OCI-M2 (cell line): ENCODE results near the gene RPTOR.

Experiments used
- DNase-seq: peaks from one replicate; lab custom pipeline; 2025; ENCODE audit not compliant: unreplicated experiment; lab: John Stamatoyannopoulos, UW

Gene RPTOR

DNA sequence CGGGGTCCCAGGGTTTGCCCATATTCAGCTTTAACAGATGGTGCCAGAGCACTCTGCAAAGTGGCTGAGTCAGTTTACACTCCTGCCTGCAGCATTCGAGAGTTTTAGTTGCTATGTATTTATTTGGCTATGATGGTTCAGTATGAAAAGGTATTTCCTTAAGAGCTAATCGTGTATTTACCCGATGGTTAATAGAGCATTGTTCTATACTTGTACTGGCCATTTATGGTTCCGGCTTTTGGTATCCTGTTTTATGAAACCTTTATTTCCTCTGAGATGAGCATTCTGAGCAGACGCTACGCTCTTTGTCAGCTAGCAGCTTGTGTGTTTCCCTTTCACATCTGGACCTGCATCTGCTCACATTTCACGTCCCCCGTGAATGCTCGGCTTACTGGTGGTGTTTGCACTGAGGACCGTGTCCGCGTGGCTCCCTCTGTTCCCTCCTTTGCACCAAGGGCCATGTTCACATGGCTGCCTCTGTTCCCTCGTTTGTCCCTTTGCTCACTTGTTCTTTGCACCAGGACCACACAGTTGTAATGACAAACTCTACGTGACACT lies 297.9 kb downstream of the RPTOR start:
- DNase-seq, result no peak

DNA sequence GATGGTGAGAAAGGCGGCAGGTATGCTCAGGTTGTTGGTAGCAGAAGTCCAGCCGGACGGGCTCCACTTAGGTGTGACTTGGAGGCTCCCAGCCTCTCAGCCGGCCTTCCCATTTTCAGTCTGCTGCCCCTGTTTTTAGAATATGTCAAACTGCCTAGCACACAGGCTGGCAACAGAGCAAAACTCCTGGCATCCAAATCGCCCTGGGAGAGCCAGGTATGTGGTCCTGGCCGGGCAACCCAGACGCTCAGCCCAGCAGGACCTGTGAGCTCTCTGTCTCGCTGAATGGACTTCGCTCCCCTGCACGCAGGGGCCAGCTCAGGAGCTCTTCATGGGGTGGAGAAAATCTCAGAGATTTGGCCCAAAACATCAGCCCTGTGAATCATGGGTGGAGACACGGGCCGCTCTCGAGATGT lies 299.1 kb downstream of the RPTOR start:
- DNase-seq, result no peak

DNA sequence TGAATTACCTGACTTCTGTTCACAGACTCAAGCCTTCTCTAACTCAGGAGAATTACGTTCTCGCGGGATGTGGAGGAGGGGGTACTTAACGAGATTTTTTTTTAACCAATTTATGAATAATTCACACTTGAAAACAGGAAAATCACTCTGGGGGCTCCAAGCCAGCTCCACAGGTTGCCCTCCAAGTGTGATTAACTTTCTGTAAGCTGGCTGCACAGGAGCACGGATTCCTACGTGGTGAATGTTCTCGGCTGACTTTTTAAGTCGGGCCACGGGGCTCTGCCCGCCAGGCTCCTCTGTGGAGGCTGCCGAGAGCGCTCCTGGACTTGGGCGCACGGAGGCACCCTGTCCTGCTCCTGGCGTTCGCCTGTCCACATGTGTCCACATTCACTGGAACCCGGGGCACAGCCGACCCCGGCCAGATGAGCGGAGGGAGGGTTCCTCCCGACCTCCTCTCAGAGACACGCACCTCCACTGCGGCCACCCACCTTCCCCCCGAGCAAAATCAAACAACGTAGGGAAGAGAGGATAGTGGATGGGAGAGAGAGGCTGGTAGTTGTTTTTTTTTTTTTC lies 299.9 kb downstream of the RPTOR start:
- no peak for DNase-seq

DNA sequence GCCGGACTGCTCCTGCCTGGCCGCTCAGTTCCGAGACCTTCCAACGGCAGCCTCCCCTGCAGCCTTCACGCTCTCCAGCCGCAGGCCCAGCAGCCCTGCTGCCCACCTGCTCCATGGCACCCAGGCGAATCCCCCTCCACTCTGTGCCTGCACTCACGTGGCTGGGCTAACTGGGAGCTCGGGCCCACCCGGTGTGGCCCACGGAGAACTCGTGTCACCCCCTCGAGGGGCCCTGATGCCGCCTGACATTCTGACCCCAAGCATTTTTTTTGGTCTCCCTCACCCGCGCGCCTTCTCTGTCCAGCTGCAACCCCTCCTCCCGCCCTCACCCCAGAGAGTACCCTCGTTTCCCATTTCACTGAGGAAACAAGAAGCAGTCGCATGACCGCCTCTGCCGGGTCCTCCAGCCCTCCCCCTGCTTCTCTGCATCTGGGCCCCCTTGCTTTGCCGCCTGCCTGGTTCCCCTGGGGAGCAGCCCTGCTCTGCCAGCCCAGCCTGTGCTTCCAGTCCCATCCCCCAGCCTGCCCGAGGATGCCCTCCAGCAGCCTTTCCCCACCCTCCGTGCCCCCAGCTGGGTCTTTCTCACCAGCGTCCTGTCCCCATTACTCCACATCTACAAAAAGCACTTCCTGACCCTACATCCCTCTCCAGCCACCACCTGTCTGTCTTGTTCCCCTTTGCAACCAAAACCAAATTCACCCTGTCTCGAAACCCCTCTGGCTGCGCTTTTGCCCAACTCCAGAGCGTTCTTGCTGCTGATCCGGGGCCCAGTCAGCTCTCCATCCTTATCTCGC lies 300.6 kb downstream of the RPTOR start:
- DNase-seq, result no peak

DNA sequence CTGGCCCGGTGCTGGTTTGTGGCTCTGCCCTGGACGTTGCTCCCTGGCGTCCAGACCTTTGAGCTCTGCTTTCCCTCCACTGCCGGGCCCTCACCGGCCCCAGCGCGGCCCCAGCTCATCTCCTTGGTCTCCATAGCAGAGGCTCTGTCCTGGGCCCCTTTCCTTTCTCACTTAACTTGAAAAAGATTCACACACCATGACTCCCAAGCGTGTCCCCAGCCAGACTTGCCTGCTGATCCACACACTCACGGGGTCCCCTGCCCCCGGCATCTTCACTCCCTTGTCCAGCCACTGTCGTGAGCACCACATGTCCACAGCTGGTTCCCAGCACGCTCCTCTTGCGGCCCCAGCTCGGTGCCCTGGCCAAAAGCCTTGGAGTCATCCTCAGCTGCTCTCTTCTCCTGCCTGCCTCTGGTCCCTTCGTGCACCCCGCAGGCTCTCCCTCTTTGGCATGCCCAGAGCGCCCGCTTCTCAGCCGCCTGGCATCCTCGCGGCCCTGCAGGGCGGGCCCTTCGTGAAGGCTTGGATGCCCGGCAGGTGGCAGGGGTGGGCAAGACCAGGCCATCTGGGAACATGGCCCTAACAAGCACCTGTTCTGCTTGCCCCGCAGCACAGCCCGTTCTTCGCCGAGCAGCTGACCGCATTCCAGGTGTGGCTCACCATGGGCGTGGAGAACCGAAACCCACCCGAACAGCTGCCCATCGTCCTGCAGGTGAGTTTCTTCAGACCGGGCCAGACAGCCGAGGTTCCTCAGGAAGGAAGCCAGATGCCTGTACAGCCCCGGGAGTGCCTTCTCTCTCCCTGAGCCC lies 301.4 kb downstream of the RPTOR start:
- no peak for DNase-seq

DNA sequence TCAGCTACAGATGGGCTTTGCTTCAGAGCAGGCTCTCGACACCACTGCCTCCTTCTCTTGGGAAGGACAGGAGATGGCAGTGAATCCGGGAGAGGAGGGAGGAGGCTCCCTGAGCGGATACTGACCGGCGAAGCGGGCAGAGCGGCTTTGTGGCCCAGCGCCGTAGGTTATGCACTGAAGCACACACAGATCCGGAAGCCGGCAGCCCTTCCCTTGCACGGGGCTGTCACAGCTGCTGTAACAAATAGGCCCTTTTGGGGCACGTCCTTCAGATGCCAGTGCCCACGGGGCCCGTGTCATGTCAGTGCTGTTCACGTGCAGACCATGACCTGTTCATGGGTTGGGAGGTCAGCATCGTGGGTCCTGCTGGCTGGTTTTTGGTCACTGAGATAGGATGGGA lies 302.3 kb downstream of the RPTOR start:
- DNase-seq, result no peak

DNA sequence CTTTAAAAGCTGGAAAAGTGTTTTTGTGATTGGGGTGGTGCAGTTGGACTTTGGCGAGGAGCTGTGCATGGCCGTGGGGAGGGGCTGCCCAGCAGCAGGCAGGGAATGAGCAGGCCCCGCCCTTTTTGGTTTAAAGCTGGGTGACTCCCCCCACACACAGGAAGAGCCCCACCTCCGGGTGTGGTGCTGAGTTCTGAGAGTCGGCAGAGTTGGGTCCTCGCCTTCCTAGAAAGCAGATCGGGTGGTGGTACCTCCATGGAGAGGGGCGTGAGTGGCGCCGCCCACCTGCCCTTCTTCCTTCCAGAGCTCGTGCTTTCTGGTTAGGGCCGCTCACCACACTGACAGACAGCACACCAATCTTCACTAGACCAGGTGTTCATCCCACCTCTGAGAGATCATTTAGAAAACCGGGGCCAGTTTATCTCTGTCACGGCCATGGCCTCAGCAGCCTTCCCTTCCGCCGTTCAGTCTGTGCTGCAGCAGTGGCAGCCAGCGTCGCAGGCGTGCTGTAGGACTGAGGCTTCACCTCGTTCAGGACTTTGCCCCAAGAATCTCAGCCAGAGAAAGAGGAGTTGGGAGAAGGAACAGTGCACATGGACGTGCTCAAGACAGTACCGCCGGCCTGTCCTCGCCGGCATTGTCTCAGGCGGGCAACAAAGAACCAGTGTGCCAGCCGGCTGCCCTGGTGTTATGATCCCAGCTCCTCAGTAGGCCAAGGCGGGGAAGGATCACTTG lies 303.0 kb downstream of the RPTOR start:
- no peak for DNase-seq

DNA sequence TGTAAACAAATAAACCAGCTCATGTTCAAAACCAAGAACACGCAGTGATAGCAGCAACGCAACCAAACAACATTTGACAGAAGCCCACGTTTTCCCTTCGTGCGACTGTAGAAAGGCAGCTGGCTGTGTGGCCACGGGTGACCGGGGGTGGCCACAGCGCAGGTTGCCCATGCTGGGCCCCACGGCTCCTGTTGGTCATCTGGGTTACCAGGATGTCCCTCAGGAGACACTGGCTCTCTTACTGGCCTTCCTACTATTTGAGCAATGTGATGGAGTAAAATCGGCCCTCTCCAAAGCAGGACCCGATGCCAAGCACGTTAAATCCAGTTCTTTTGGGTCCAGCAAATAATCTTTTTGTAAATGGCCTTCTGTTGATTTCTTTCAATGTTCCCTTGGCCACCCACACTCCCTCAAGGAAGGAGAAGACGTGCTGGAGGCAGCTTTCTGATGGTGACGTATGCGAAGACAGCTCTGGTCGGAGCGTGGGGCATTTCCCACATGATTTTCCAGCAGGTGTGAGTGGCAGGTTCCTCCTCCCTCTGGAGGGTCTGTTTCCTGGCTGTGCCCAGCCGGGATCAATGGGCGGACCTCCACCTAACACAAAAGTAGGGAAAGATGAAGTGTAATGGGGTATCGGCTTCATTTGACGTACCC lies 303.9 kb downstream of the RPTOR start:
- no peak for DNase-seq

DNA sequence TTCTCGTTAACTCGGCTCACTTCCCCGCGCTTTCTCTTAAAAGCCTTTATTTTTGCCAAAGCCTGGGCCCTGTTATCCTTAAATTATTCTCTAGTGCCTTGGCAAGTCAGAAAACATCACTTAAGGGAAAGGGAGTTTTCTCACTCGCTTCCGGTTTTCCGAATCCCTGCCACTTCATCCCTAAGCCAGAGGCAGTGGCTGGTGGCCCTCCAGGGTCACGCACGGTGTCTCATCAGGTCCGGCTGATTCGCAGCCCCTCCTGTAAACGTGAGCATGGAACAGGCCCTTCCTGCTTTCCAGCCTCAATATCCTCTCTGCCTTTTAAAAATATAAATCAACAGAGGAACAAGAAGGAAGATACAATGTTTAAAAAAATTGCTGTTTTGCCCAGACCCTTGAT lies 304.5 kb downstream of the RPTOR start:
- no peak for DNase-seq

DNA sequence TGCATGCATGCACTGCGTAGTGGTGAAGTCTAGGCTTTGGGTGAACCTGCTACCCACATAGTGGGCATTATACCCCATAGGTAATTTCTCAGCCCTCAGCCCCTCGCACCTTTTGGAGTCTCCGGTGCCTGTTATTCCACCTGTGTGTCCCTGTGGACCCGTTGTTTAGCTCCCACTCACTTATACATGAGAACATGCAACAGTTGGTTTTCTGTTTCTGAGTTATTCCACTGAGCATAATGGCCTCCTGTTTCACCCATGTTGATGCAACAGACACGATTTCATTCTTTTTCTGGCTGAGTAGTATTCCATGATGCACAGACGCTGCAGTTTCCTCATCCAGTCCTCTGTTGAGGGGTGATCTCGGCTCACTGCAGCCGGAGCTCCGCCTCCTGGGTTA lies 305.5 kb downstream of the RPTOR start:
- no peak for DNase-seq

DNA sequence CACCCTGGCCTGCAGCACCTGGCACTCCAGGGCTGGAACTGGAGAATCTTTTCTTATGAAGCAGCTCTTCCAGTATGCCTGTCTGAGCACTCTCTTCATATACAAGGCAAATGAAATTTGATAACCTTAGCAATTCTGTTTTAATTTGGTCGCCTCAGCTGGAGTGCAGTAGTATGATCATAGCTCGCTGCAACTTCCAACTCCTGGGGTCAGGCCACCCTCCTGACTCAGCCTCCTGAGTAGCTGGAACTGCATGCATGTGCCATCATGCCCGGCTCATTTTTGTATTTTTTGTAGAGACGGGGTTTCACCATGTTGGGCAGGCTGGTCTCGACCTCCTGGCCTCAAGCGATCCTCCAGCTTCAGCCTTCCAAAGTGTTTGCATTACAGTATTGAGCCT lies 306.2 kb downstream of the RPTOR start:
- no peak for DNase-seq

DNA sequence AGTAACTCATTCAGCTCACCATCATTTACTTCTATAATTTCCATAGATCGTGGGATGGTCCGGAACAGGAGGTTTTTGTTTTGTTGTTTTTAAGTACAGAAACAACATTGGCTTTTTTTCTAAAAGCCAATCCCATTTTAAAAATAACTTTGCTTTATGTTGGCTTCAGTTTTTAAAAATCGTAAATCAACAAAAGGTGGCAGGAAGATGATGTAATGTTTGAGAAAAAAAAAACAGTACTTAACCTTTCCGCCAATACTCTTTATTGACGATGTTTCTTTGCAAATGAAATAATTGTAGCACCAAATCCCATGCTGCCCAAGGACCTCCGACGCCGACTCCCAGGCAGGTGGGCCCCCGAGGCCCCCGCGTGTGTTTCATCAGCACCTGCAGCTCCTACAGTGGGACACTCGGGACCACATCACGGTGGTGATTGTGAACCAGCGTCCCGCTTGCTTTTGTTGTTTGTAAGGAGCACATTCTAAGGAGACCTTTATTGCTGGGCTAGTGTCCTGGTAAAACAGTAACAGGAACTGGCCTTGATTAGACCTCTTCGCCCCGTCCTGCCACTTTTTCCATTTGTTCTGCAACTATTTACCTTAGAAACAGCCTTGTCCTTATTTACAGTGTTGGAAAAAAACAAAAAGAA lies 306.8 kb downstream of the RPTOR start:
- no peak for DNase-seq

DNA sequence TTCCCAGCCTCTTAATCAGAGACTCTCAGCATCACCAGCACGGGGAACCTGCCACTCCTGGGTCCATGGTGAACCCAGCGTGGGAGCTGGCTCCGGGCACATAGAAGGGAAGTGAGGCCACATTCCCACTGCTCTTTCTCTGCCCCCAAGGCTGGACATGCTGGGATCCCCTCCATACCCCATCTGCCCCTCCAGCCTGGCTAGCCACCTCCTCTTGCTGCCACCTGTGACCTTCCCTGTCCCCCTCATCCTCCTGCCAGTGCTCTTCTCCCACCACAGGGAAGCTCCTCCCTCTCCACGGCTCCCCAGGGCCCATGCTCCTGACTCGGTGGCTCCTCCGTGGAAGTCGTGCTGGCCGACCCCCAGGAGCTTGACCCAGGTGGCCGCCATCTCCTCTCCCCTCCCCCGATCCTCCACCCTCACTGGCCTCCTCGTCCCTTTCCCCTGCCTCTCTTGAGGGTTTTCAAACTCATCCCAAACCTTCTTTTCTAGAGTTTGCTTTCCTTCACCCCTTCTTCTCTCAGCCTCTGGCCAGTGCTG lies 307.9 kb downstream of the RPTOR start:
- DNase-seq, result no peak

DNA sequence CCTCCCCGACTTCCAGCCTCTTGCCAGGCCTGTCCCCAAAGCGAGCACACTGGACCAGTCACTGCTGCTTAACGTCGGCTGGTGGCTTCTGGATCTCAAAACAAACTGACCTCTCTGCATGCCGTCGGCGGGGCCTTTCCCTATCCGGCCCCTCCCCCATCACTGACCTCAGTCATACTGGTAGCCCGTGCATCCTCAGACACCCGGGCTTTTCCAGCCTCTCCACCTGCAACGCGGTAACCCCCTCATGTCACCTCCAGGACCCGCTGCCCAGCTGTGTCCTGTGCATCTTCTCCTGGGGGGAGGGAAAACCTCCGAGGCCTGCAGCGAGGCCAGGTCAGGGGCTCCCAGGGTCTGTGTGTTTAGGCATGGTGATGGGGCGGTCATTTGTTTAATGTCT lies 308.4 kb downstream of the RPTOR start:
- no peak for DNase-seq

DNA sequence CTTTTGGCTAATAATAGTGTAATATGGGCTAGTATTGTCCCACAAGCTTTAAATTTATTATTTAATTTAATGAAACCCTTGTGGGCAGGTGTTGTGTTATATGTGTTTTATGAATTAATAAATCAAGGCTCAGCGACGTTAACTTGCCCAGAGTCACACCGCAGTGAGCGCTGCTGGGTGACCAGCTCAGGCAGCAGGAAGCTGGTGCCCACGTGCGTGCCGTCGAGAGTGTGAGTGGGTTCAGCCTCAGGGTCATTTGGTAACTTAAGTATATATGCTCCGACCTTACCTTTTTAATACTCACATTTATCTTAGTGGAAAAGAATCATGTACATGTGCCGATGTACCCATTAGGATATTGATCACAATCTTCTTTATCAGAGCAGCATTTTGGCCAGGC lies 309.6 kb downstream of the RPTOR start:
- DNase-seq, result no peak

DNA sequence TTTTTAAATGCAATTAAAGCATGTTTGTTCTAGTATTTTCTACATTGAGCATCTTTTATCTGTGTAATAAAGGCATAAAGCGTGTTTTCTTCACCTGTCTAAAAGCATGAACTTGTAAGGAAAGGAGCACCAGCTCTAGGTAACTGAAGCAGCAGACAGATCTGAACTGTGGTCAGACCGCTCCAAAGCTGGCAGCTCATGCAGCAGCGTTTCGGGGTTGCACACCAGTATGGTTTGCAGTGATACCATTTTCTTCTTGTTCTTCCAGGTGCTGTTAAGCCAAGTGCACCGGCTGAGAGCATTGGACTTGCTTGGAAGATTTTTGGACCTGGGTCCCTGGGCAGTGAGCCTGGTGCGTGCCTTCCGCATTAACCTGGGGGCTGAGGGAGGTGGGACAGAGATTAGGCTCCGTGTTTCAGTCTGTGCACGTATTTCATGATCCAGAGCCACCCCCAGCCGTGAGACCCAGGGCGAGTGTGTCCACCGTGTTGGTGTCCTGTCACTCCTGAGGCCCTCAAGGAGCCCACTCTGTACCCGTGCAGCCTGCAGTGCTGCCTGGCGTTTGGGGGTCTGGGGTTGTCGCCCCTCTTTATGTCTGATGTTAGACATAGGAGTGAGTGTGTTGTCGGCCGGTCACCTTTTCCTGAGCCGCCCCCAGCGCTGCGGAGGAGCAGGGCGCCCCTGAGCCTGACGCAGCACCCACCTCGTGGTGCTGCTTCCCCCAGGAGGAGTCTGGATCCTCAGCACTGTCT lies 310.7 kb downstream of the RPTOR start:
- no peak for DNase-seq

DNA sequence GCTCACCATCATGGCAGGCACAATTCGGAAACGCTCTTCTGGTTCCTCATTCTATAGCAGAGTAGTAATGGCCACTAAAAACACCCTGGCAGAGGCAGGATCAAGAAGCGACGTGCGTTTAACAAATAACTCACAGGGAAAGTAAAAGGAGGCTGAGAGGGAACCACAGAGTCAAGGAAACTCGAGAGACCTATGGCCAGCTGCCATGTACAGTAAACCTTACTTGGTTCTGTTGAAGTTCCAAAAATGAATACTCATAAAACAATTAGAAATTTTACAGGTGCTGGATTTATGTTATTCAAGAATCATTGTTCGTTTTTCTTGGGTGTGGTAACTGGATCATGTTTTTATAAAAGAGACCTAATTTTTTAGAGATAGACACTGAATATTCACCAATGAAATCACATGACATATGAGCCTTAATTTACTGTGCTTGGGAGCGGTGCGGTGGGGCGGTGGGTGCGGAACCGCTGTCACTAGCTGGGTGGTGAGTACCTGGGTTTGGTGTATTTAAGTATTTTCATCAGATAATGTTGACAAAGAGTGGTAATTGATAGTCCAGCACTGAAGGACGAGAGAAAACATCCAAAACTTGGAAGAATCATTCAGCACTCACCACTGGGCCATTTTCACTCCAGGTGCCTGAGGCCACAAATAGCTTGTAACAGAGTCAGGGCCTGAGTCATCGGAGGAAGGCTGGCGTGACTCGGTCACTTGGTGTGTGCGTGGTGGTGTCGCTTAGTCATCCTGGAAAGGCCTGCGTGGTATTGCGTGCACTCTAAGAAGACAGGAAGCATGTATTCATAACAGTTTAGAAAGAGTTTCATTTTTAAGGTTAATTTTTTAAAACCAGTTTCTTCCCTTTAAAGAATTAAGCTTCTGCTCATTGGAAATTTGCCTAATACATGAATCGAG lies 311.6 kb downstream of the RPTOR start:
- no peak for DNase-seq
